Heart right ventricle (tissue), 16 donors: ENCODE results near the gene IKZF5. TPM values are rescaled to one million over a fixed set of nuclear protein-coding genes. Genes with fewer than 3 reads are reported as not detected.

Experiments used
- ATAC-seq, 8 donors: fragments of 200-7000 bp; cut with Tn5 transposase; one replicate each; pipeline ENCODE4 v1.9.1; 2020; ENCODE audit warnings: mild to moderate bottlenecking in 8 of 8, moderate library complexity in 8 of 8, moderate number of reproducible peaks in 1 of 8
- DNase-seq, 2 donors: peaks; one replicate each; pipeline ENCODE4 v3.0.0-alpha.2; 2020
- H3K27ac ChIP-seq, 10 donors: fragments of 200-600 bp; sonication (generic) in 2 of 10; one replicate each; pipeline versions ENCODE4 v1.5.0 to v1.8.0; 2020 to 2022; ENCODE audit warnings: mild to moderate bottlenecking in 3 of 10
- H3K27me3 ChIP-seq, 7 donors: fragments of 200-600 bp; one replicate each; pipeline ENCODE4 v1.8.0; 2021 to 2022; ENCODE audit warnings: mild to moderate bottlenecking in 2 of 7
- H3K36me3 ChIP-seq, 9 donors: fragments of 200-600 bp; sonication (generic) in 1 of 9; one replicate each; pipeline versions ENCODE4 v1.5.0 to v1.8.0; 2020 to 2022; ENCODE audit warnings: mild to moderate bottlenecking in 2 of 9
- H3K4me1 ChIP-seq, 9 donors: fragments of 200-600 bp; sonication (generic) in 1 of 9; one replicate each; pipeline versions ENCODE4 v1.5.0 to v1.8.0; 2020 to 2022; ENCODE audit warnings: mild to moderate bottlenecking in 4 of 9
- H3K4me3 ChIP-seq, 10 donors: fragments of 200-600 bp; sonication (generic) in 2 of 10; one replicate each; pipeline versions ENCODE4 v1.5.0 to v1.8.0; 2020 to 2022; ENCODE audit warnings: mild to moderate bottlenecking in 7 of 10, moderate library complexity in 2 of 10
- H3K9me3 ChIP-seq, 11 donors: fragments of 200-600 bp in 10 of 11; sonication (generic) in 2 of 11; one replicate each; pipeline versions ENCODE4 v1.5.0 to v1.8.0; 2013 to 2022; ENCODE audit warnings: mild to moderate bottlenecking in 2 of 11, control low read depth in 1 of 11, moderate library complexity in 1 of 11
- CTCF ChIP-seq, 9 donors: fragments of 200-600 bp; sonication (generic) in 2 of 9; IDR thresholded peaks; one replicate each; pipeline versions ENCODE4 v1.5.0 to v1.8.0; 2021 to 2022; ENCODE audit warnings: antibody characterized with exemption in 9 of 9, mild to moderate bottlenecking in 5 of 9, moderate library complexity in 1 of 9
- WGBS, 2 donors: extraction: QIAGEN DNeasy Blood & Tissue Kit; methylation state at CpG; one replicate each; pipeline ENCODE4 v1.1.7; 2013; ENCODE audit warnings: inconsistent platforms in 1 of 2; 5-methylcytosine and 5-hydroxymethylcytosine counted together
- intact Hi-C, 10 donors: fragments of 100-400 bp; cut with DNase I; formaldehyde crosslinking; loops; one replicate each; pipeline versions ENCODE4 v1.11.1 to v1.14.2; 2022
- polyA plus RNA-seq, 2 donors: library from polyadenylated mRNA; stranded (reverse); fragments of 200-250 nt; gene quantifications; one replicate each; pipeline ENCODE4 v1.2.3, GENCODE V29; 2013
- total RNA-seq, 10 donors: library from RNA; stranded (reverse); fragmentation: NEBNext Ultra II Directional in 3 of 10; extraction: Animal tissue kit (Norgen Biotek cat#: 25700) in 3 of 10; gene quantifications; one replicate each; pipeline versions ENCODE4 v1.2.1 to v1.2.4, GENCODE V29; 2021 to 2023
- donor health status: Arrhythmogenic right ventricular cardiomyopathy.
- donor health status: ischemic (EF 13 %, LVEDD 7.1; RV severe dilation, severe dysfunction).
- donor health status: healthy with polysubstance abuse.
- donor health status: DM: no; HTN: yes; CAD: no.
- donor health status: DM: no; HTN: no; CAD: no.
- donor health status: ischemic (EF 25% LVEDD 6.9; RV normal size, moderate dysfunction).
- donor health status: ischemic (EF 25% LVEDD 5.7; RV mildly dilated, moderate dysfunction).
- donor health status: healthy.
- donor health status: DM: yes; HTN: yes; CAD: no.
- donor health status: Ischemic cardiomyopathy.
- donor health status: ischemic (EF 35%, LVEDD 5.7; RV mildly dilated, moderate dysfunction).
- donor health status: nonischemic (EF 11% LVEDD 7.7; RV severe dilation, severe dysfunction).
- donor health status: DM: yes; HTN: yes; CAD: no.
- donor health status: PGD.
- donor health status: ischemic (EF 29% LVEDD 5.4; RV normal size, mild dysfunction).
- donor health status: nonischemic (EF 23%, LVEDD 6.1; RV moderate dilation, normal function).

Gene IKZF5
- total and polyA plus RNA-seq, 12 donors: 3.8 to 14.4 (median 10.9) TPM

GRCh38 chr10:123009105-123009820 lies 668 bp upstream of the IKZF5 start:
- Histone ChIP-seq H3K4me3 (peak overlapping the region; percentile 71 to 97 (median 88)), H3K9me3 (no peaks in the 10 kb centered on the region), H3K36me3 (peaks cover 0 to 2% (median 0%) of the 10 kb centered on the region in 9 donors), H3K4me1 (peaks cover 4 to 49% (median 36%) of the 10 kb centered on the region in 9 donors), H3K27me3 (no peaks in the 10 kb centered on the region), H3K27ac (peak overlapping the region; percentile 2 to 96 (median 90))
- 1% methylated on average over 34 of the region's 34 CpGs for WGBS, 2 donors
- intact Hi-C loops: loop anchor here in 2 of 10 donors (2.0 to 10.0 kb wide), 2 partner anchors 28 to 146 kb away; partner anchors contain the start of genes BUB3 (in 1 of the 2) and PSTK (in 1 of the 2)
- DNase-seq (peak; percentile 17 to 18), ATAC-seq (peak; percentile 1 to 66 (median 26))
- TF ChIP-seq CTCF (IDR thresholded peaks at IDR 0.05): no peak

GRCh38 chr10:123007558-123008354 lies 839 bp downstream of the IKZF5 start:
- intact Hi-C loops: loop anchor here in 3 of 10 donors (1.0 to 10.0 kb wide), 3 partner anchors 27 to 147 kb away; partner anchors contain the start of genes PSTK (in 2 of the 3) and BUB3 (in 1 of the 3)
- Histone ChIP-seq H3K4me3 (peak overlapping the region; percentile 71 to 97 (median 88)), H3K9me3 (no peaks in the 10 kb centered on the region), H3K27me3 (no peaks in the 10 kb centered on the region), H3K36me3 (peaks cover 0 to 2% (median 0%) of the 10 kb centered on the region in 9 donors), H3K27ac (peak overlapping the region; percentile 55 to 96 (median 90)), H3K4me1 (peaks cover 4 to 59% (median 42%) of the 10 kb centered on the region in 9 donors)
- 3% methylated on average over 30 of the region's 30 CpGs for WGBS, 2 donors
- ATAC-seq (peak in 6 of 8 donors; percentile 19 to 49 (median 43)), DNase-seq (peak in 1 of 2 donors; percentile 16)
- no peak for TF ChIP-seq CTCF (IDR thresholded peaks at IDR 0.05)

GRCh38 chr10:123004298-123004697 lies 4.3 kb downstream of the IKZF5 start:
- no peaks in the 10 kb centered on the region for H3K9me3 ChIP-seq
- no peaks in the 10 kb centered on the region for H3K27me3 ChIP-seq
- no peak overlapping the region for H3K27ac ChIP-seq
- DNase-seq (no peak), ATAC-seq (no peak)
- 28 to 34% methylated on average over 2 of the region's 2 CpGs for WGBS, 2 donors
- no peak overlapping the region for H3K4me3 ChIP-seq
- peaks cover 0 to 57% (median 44%) of the 10 kb centered on the region in 9 donors for H3K4me1 ChIP-seq
- intact Hi-C loops: loop anchor here in 1 of 10 donors (10.0 kb wide), 1 partner anchor 151 kb away; the partner anchor contains the start of gene BUB3
- TF ChIP-seq CTCF (IDR thresholded peaks at IDR 0.05): no peak
- no peaks in the 10 kb centered on the region for H3K36me3 ChIP-seq

GRCh38 chr10:123001370-123001769 lies 7.2 kb downstream of the IKZF5 start:
- 93 to 97% methylated on average over 2 of the region's 2 CpGs for WGBS, 2 donors

More at GRCh38 chr10:123001370-123001769, 7.2 kb downstream of the IKZF5 start:
- Histone ChIP-seq H3K9me3 (no peaks in the 10 kb centered on the region), H3K4me3 (no peak overlapping the region), H3K27me3 (no peaks in the 10 kb centered on the region), H3K4me1 (peaks cover 0 to 49% (median 36%) of the 10 kb centered on the region in 9 donors), H3K36me3 (peaks cover 0 to 21% (median 10%) of the 10 kb centered on the region in 9 donors), H3K27ac (no peak overlapping the region)
- TF ChIP-seq CTCF (IDR thresholded peaks at IDR 0.05): no peak
- DNase-seq (no peak), ATAC-seq (no peak)
- intact Hi-C loops: loop anchor here in 1 of 10 donors (10.0 kb wide), 1 partner anchor 153 kb away; the partner anchor contains the start of gene BUB3
